ENCODE data around the gene NQO2.

DNA sequence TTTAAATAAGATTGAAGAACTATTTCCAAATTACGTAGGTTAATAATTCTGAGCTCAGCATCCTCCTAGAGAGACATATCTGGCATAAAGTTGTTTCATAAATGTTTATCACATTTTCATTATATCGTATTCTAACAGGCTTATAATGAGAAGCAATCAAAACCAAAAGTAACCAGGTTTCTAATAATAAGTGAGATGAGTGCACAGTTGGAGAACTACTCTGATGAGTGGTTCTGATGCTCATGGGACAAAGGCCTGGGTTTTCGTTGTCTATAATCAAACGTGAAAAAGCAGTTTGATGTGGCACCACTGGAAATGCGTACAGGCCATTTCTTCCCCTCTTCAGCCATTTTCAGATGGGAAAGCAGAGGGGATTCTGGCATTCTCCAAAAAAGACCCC lies 23.6 kb upstream of the NQO2 start:
- TF ChIP-seq EZH2phosphoT487 (IDR thresholded peaks at IDR 0.05; ENCODE audit: borderline replicate concordance, low read length) (no peak), EZH2 (IDR thresholded peaks at IDR 0.05; ENCODE audit: low read length, unreplicated experiment) (no peak)
- TF ChIP-seq, protein P1, sequence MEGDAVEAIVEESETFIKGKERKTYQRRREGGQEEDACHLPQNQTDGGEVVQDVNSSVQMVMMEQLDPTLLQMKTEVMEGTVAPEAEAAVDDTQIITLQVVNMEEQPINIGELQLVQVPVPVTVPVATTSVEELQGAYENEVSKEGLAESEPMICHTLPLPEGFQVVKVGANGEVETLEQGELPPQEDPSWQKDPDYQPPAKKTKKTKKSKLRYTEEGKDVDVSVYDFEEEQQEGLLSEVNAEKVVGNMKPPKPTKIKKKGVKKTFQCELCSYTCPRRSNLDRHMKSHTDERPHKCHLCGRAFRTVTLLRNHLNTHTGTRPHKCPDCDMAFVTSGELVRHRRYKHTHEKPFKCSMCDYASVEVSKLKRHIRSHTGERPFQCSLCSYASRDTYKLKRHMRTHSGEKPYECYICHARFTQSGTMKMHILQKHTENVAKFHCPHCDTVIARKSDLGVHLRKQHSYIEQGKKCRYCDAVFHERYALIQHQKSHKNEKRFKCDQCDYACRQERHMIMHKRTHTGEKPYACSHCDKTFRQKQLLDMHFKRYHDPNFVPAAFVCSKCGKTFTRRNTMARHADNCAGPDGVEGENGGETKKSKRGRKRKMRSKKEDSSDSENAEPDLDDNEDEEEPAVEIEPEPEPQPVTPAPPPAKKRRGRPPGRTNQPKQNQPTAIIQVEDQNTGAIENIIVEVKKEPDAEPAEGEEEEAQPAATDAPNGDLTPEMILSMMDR (conservative IDR thresholded peaks at IDR 0.05; ENCODE audit: low read depth, low read length), result no peak

Data from PC-3 (cell line).